GM18511 (cell line): ENCODE measurements around the gene TIMM44.
"Not testable (repeated sequence)": the region's sequence is repeated elsewhere in the genome, so short reads cannot be mapped to it uniquely, and the experiment has no call there.

ENCODE experiments used
- ATAC-seq: cut with Tn5 transposase; IDR thresholded peaks from one replicate; pipeline ENCODE4 v1.9.1; 2021; ENCODE audit warnings: mild to moderate bottlenecking, moderate library complexity; ENCODE audit not compliant: unreplicated experiment

TIMM44 gene

DNA sequence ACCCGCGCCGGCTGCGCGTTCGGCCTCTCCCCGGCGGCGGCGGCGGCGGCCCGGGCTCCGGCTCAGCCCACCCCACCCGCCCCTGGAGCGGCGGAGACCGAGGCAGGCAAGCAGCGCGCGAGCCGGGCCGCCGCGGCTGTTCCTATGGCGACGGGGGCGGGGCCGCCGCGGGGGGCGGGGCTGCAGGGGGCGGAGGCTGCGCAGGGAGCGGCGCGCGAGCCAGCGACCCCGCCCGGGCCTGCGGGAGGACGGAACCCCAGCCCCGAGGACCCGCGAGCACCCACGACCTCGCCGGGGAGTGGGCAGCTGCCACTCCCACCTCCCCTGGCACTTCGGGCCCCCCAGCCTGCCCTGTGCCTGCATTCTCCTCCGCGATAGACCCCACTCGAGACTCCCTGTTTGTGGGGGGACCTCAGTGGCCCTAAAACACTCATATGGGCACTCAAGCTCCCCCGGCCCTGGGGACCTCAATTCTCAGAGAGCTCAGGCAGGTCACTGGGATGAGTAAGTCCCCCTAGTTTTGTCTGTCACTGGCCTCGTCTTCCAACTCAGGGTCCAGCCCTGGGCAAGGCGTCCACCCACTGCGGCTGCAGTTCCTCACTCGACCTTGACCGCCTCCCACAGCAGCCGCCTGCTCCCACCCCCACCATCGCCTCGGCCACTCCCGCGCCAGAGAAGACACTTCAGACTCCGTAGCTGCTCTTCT lies 17.3 kb downstream of the TIMM44 start, which contains the start of gene CTXN1:
Gene CTXN1 (minus strand): TSS at position 115 of the 706 bp plus-strand sequence. CDS start 597 bp downstream, outside the sequence.
- ATAC-seq, result no peak

DNA sequence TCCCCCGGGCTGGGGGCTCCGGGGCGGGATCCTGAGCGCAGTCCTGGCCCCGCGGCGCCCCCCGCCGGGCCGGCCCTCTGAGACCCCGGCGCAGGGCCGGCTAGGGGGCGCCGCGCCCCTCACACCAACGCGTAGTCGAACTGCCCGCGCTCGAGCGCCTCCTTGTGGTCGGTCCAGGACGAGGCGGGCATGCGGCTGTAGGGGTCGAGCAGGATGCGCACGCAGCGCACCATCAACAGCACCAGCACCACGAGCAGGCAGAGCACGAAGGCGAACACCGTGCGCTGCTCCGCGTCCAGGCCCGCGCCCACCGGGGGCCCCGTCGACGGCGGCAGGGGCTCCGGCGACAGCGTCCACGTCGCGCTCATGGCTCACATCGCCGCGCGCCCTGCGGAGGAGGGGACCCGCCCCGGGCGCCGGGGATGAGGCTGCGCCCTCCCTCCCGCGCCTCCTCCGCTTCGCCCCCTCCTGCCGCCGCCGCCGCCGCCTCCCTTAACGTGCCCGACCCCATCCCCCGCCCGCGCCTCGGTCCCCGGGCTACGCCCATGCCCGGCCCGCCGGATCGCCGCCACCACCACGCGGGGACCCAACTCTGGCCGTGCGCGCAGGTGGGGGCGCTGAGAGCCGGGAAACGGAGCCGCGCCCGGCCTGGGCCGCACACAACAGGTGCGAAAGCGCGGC lies 18.2 kb downstream of the TIMM44 start:
- ATAC-seq, result no peak

GRCh38 chr19:7924651-7925170 lies 18.8 kb downstream of the TIMM44 start:
- ATAC-seq, result no peak

DNA sequence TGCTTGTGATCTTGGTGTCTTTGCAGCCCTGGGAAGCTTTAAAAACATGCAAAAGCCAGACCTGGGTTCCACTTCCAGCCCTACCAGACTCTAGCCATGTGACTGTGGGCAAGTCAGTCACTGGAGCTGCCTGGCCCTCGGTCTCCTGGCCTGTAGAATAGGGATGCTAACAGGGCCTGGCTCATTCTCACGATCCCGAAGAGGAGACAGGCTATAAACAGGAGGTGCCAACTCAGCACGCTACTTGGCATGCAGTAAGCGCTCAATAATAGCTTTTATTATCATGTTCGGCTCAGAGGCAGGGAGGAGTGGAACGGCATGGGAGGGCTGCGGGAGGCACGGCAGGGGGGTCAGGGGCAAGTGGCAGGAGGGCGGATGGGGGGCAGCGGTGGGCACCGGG lies 19.2 kb downstream of the TIMM44 start:
- ATAC-seq, result no peak

GRCh38 chr19:7923295-7924191 lies 19.9 kb downstream of the TIMM44 start:
- ATAC-seq, result no peak

- ATAC-seq, result no peak
Observed at GRCh38 chr19:7922836-7923195, 20.6 kb downstream of the TIMM44 start.

- ATAC-seq, result no peak
Observed at GRCh38 chr19:7921967-7922835, 21.3 kb downstream of the TIMM44 start.

DNA sequence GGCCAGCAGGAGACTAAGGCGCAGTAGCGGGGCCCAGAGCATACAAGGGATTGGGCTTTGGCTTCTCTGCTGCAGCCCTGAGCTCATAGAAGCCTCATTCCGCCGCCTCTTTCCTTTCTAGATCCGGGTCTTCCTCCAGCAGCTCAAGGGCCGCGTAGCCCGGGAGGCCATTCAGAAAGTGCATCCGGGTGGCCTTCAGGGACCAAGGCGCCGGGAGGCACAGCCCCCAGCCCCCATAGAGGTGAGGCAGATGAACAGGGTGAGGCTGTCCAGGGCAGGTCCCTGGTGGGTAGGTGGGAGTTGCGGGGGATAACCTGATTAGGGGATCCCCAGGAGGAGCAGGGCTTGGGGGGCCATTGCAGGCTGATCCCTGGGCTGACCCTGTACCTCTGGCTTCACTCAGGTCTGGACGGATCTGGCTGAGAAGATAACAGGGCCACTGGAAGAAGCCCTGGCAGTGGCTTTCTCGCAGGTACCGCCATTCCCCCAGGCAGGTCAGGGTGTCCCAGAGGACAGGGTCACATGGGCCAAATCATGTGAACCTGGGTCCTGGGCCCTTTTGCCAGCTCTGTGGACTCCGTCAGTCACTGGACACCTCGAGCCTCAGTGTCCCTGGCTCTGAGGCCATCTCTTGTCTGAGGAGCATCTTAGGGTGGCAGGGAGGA lies 22.0 kb downstream of the TIMM44 start:
- no peak for ATAC-seq

GRCh38 chr19:7920519-7921301 lies 22.8 kb downstream of the TIMM44 start:
- ATAC-seq, result peak; percentile 39

DNA sequence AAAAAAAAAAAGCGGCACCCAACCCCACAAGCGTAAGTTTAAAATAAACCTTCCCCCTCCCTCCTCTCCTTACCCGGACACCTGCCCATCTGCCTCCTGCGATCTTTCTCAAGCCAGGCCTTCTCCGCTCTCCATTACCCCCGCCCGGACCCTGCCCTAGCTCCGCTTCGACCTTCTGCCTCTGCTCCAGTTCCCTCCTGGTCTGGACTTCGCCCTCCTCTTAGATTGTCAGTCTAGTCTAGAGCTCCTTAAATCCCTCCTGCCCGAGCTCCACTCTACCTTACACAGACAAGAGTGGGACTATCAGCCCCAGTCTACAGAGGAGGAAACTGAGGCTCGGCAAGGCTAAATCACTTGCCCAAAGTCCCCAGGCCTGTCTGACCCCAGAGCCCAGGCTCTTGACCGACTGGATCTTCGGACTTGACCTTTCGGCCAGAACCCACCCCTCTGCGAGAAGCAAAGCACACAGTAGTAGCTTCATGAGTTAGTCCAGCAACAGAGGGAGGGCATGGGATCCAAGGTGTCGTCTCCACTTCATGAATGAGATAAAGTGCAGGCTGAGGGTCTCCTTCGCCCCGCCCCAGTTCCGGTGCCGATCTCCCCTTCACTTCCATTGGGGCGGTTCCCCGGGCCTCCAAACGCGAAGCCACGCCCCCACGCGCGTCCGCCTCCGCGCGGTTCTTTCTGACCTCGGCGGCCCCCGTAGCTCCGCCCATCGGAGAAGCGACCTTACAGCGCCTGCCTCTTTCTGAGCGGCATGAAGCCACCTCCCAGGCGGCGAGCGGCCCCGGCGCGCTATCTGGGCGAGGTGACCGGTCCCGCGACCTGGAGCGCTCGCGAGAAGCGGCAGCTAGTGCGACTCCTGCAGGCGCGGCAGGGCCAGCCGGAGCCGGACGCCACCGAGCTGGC lies 23.6 kb downstream of the TIMM44 start, which contains the start of gene SNAPC2:
Gene SNAPC2 (plus strand): TSS at position 729 of the 909 bp plus-strand sequence. CDS start 29 bp downstream, at position 758.
- ATAC-seq, result peak; percentile 58

DNA sequence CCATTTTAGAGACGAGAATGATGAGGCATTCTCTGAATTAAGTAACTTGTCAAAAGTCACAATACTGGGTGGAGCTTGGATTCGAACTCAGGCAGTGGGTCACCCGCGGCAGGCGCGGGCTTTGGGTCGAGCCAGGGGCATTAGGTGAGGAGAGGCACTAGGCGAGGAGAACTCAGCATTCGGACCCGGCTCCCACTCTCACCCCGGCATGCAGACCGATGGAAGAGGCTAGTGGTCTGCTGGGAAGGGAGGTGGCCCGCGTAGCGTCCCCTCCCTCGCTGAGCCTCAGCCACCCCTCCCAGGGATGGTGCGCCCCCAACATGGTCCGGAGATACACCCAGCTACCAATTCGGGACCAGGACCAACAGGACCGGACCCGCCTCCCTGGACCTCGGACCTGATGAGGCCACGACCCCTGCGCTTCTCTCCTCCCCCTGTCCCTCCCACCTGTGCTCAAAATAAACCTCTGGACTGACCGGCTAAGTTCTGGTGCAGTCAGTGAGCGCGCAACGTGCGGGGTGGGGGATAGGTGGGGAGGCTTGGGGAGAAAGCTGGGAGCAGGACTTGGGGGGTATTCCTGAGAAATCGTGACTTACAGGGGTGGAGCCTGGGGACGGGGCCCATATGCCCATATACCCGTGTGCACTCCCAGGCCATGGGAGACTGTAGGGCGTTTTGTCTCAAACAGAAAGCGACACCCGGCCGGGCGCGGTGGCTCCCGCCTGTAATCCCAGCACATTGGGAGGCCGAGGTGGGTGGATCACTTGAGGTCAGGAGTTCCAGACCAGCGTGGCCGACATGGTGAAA lies 24.6 kb downstream of the TIMM44 start:
- ATAC-seq, result no peak

DNA sequence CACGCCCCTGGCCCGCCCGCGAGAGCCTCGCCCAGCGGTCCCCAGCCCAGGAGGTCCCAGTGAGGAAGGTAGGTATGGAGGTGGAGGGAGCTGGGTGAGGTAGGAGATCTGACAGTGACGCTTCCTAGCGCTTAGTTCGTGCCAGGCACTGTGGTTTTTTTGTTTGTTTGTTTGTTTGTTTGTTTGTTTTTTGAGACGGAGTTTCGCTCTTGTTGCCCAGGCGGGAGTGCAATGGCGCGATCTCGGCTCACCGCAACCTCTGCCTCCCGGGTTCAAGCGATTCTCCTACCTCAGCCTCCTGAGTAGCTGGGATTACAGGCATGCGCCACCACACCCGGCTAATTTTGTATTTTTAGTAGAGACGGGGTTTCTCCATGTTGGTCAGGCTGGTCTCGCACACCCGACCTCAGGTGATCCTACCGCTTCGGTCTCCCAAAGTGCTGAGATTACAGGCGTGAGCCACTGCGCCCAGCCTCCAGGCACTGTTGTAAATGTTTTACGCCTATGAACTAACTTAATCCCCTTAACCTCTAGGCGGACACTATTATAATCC lies 25.3 kb downstream of the TIMM44 start:
- not testable (repeated sequence) for ATAC-seq

- no peak for ATAC-seq
Observed at GRCh38 chr19:7917267-7918061, 26.0 kb downstream of the TIMM44 start.

GRCh38 chr19:7916955-7917266 lies 26.6 kb downstream of the TIMM44 start:
- no peak for ATAC-seq

- no peak for ATAC-seq
Observed at GRCh38 chr19:7916103-7916954, 27.1 kb downstream of the TIMM44 start.
